NCI-H2107 treated with DMSO at 0.1 percent for 48 hours (cell line): ENCODE measurements around the gene PPP2R2B.
"Not testable (repeated sequence)": the region's sequence is repeated elsewhere in the genome, so short reads cannot be mapped to it uniquely, and the experiment has no call there.

ENCODE experiments used
- DNase-seq: peaks from one replicate; lab custom pipeline; 2025; ENCODE audit not compliant: unreplicated experiment; lab: John Stamatoyannopoulos, UW

The PPP2R2B gene

DNA sequence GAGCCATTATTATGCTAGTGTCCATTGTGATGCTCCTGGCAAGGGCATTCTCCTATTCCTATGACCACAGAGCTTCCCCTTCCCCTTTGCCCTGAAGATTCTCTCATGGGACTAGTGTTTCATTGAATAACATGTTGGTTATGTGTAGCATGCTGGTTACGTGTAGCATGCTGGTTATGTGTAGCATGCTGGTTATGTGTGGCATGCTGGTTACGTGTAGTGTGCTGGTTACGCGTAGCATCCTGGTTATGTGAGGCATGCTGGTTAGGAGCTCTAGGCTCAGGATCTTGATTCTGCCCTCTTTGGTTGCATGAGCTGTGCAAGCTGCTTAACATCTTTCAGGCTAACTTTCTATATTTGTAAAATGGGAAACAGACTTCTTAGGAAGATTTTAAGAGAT is 316.1 kb downstream of the PPP2R2B start:
- DNase-seq, result no peak

DNA sequence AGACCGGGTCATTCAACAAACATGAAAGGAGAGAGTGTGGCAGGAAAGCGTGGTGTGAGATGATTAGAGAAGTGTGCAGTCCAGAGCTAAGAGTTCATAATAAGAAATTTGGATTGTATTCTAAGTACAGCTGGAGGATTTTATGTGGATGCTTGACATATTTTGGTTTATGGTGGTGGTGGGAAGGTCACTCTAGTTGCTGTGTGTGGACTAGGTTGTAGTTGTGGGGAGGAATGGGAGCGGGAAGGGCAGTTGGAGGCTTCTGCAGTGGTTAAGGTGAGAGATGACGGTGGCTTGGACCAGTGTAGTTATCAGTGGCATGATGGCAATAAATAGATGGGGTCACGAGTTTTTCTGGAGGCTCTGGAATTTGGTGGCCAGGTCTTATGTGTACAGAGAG is 316.8 kb downstream of the PPP2R2B start:
- no peak for DNase-seq

DNA sequence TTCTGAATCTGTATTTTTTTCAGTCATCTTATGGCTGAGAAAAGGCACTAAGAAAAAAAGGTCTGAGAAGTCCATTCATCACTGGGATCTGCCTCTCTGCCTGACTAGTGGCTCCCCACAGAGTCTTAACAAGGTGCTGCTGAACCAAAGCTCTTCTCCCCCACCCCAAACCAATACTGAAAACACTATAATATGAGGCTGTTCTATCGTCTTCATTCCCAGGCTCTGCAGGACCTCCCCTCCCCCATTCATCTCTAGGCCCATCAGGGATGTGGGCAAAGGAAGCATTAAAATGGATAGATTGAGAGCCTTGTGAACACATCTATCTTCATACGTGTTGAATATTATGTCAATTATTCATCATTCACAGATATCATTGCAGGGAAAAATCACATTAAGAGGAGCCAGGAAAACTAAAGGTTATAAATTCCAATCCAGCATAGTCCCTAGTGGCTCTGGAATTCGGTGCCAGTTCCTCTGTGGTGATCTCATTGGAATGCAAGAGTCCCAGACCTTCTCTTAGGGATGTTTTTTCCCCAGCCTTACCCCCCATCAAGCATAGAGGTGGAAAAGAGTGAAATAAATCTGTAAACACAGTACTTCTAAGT is 318.2 kb downstream of the PPP2R2B start:
- no peak for DNase-seq

DNA sequence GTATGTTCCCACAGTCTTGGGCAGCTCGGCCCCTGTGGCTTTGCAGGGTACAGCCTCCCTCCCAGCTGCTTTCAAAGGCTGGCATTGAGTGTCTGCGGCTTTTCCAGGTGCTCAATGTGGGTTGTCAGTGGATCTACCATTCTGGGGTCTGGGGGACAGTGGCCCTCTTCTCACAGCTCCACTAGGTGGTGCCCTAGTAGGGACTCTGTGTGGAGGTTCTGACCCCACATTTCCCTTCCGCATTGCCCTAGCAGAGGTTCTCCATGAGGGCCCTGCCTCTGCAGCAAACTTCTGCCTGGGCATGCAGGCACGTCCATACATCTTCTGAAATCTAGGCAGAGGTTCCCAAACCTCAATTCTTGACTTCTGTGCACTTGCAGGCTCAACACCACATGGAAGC is 321.7 kb downstream of the PPP2R2B start:
- DNase-seq, result not testable (repeated sequence)

- DNase-seq, result no peak
Observed at GRCh38 chr5:146553446-146553845, 325.1 kb downstream of the PPP2R2B start.

DNA sequence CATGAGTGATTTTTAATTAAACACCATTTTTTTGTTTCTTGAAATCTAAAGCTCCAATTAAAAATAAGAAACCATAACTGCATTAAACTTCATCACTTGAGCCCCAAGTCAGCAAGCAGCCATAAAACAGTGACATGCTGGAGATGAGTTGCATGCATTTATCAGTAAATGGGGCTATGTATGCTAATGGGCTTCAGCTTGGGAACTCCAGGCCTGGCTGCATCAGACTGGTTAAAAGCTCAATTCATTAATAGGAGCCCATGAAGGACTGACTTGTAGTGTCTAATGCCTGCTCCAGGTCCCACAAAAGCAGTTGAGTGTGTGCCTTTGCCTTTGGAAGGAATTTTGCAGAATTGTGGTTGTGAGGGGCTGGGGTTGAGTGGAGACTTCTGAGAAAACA is 328.9 kb downstream of the PPP2R2B start:
- no peak for DNase-seq

- DNase-seq, result no peak
Observed at GRCh38 chr5:146548781-146549449, 329.6 kb downstream of the PPP2R2B start.

DNA sequence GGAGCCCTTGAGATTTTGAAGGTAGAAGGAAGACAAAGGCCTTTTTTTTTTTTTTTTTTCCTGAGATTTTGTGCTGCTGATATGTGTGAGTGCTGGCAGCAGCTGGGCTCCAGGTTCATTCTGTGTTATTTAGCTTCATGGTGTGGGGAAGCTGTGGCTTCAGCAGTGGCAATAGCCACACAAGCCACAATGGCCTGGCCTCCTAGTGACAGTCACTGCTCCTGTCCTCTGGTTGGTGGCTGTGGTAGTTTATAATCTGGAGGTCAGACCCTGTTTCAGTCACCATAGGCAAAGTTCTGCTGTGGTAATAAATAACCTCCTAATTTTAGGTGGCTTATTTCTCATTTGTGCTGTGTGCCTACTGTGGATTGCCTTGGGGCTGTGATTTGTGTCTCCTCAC is 334.3 kb downstream of the PPP2R2B start:
- DNase-seq, result no peak

DNA sequence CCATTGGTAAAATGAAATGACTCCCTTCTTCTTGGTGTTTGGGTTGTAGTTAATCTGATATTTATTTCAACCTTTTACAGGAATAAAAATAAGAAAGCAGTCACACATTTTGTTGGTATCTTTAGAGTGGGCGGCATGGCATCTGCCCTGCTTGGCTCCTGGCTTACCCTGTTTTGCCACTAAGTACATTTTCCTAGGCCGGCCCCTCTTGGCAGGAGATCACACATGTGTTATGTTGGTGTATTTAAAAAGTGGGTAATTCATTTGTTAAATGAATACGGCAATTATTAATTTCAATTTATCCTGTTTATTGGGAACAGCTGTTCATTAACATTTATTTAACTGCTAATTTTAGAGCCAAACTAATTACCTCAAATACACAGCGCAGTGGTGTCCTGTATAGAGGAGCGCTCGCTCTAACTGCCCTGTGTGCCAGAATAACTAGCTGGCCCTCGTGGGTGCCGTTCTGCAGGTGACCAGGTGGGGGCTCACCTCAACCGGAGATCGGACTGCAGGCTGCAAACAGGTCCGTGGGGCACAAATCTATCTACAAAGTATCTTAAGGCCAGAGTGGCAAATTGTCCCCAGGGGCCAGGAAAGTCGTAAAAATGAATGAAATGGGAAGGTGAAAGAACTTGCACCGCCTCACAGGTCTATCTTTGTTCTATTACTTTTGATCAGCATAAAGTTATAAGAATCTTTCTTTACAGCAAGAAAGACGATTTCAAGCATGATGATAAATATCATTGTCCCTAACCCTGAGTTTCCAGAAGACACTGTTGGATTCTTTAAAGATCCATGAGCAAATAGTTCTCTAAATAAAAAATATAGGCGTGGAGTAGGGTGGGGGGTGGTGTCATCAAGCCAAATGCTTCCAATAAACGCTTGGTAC is 336.4 kb downstream of the PPP2R2B start:
- DNase-seq, result peak; percentile 17

- no peak for DNase-seq
Observed at GRCh38 chr5:146540414-146540813, 338.1 kb downstream of the PPP2R2B start.

GRCh38 chr5:146539973-146540372 is 338.6 kb downstream of the PPP2R2B start:
- DNase-seq, result no peak

DNA sequence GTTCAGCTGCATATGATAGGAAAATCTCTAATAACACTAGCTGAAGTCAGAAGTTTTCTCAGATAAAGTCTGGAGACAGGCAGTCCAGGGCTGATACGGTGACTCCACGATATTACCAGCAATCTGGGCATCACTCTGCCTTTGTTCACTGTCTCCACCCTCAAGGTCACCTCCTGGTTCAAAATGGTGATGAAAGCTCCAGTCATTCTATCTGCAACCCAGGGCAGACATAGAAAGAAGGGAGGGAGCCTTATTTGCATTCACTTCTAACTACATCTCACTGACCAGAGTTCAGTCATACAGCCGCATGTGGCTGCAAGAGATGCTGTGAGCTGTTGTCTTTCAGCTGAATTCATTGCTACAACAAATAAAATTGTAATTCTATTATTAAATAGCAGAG is 340.1 kb downstream of the PPP2R2B start:
- DNase-seq, result no peak

- DNase-seq, result no peak
Observed at GRCh38 chr5:146533882-146534281, 344.7 kb downstream of the PPP2R2B start.

DNA sequence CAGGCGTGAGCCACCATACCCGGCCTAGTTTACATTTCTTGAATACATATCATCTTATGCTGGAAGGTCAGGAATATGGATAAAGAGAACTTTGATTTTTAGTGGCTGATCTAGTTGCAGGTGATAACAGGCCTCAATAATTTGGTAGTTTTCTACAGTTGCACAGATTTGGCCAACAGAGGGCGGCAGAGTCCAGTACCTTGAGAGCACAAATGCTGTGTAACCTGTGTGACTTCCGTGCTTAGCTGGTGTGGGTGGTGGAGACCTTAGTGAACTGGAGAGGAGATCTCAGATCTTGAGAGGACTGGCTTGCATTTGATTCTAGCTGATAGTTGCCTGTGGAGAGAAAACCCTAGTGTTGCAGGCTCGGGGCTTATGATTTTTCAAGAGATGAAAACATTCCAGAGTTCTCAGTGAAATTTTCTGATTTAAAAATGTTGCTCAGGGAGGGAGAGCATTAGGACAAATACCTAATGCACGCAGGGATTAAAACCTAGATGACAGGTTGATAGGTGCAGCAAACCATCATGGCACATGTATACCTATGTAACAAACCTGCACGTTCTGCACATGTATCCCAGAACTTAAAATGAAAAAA is 345.2 kb downstream of the PPP2R2B start:
- peak; percentile 38 for DNase-seq
